Rectal smooth muscle tissue (tissue), 1 donor: Measurements from ENCODE around the gene KLHDC8A.
"Not testable (repeated sequence)": the region's sequence is repeated elsewhere in the genome, so short reads cannot be mapped to it uniquely, and the experiment has no call there.

Experiments
- H3K27ac ChIP-seq: one replicate; pipeline ENCODE4 v1.7.0; 2013; ENCODE audit warnings: low read depth, low read length, inconsistent platforms
- H3K27me3 ChIP-seq: one replicate; pipeline ENCODE4 v1.7.0; 2013; ENCODE audit warnings: low read length; ENCODE audit not compliant: control insufficient read depth, insufficient read depth
- H3K36me3 ChIP-seq: one replicate; pipeline ENCODE4 v1.7.0; 2013; ENCODE audit warnings: low read length; ENCODE audit not compliant: control insufficient read depth, insufficient read depth
- H3K4me1 ChIP-seq: one replicate; pipeline ENCODE4 v1.7.0; 2013; ENCODE audit warnings: low read length; ENCODE audit not compliant: control insufficient read depth, insufficient read depth
- H3K4me3 ChIP-seq: one replicate; pipeline ENCODE4 v1.7.0; 2013; ENCODE audit warnings: low read length
- H3K9ac ChIP-seq: one replicate; pipeline ENCODE4 v1.7.0; 2013; ENCODE audit warnings: low read length

Gene KLHDC8A

GRCh38 chr1:205365945-205366463 is 9.3 kb upstream of the KLHDC8A start:
- no peak overlapping the region for H3K4me3 ChIP-seq
- no peaks in the 10 kb centered on the region for H3K4me1 ChIP-seq
- no peak overlapping the region for H3K27ac ChIP-seq
- H3K9ac ChIP-seq = no peak overlapping the region
- no peaks in the 10 kb centered on the region for H3K27me3 ChIP-seq
- no peaks in the 10 kb centered on the region for H3K36me3 ChIP-seq

DNA sequence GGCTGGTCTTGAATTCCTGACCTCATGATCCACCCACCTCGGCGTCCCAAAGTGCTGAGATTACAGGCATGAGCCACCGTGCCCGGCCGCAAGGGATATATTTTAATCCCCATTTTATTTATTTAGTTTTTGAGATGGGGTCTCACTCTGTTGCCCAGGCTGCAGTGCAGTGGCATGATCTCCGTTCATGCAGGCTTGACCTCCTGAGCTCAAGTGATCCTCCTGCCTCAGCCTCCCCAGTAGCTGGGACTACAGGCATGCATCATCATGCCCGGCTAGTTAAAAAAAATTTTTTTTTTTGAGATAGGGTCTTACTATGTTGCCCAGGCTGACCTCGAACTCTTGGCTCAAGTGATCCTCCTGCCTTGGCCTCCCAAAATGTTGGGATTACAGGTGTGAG is 8.4 kb upstream of the KLHDC8A start:
- not testable (repeated sequence) for H3K36me3 ChIP-seq, H3K27ac ChIP-seq, H3K27me3 ChIP-seq, H3K4me3 ChIP-seq, H3K9ac ChIP-seq, H3K4me1 ChIP-seq

DNA sequence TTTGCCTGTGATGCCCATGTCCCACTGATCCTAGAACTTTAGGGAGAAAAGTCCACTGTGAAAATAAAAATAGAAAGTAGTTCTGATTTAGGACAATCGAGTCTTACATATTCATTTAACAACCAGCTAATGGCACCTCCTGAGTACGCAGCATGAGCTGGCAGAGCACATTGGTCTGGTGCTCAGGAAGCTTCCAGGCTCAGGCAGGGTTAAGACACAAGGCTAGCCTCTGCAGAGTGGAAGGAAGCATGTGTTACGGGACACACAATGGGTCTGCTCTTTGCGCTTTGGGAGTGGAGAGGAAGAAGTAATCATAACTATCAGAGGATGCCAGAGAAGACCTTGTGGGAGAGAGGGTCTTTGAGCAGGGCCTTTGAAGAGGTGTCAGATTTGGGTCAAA is 4.2 kb upstream of the KLHDC8A start:
- no peak overlapping the region for H3K27ac ChIP-seq
- no peaks in the 10 kb centered on the region for H3K36me3 ChIP-seq
- H3K4me3 ChIP-seq = no peak overlapping the region
- H3K4me1 ChIP-seq = peaks cover 6% of the 10 kb centered on the region
- no peaks in the 10 kb centered on the region for H3K27me3 ChIP-seq
- H3K9ac ChIP-seq = no peak overlapping the region

DNA sequence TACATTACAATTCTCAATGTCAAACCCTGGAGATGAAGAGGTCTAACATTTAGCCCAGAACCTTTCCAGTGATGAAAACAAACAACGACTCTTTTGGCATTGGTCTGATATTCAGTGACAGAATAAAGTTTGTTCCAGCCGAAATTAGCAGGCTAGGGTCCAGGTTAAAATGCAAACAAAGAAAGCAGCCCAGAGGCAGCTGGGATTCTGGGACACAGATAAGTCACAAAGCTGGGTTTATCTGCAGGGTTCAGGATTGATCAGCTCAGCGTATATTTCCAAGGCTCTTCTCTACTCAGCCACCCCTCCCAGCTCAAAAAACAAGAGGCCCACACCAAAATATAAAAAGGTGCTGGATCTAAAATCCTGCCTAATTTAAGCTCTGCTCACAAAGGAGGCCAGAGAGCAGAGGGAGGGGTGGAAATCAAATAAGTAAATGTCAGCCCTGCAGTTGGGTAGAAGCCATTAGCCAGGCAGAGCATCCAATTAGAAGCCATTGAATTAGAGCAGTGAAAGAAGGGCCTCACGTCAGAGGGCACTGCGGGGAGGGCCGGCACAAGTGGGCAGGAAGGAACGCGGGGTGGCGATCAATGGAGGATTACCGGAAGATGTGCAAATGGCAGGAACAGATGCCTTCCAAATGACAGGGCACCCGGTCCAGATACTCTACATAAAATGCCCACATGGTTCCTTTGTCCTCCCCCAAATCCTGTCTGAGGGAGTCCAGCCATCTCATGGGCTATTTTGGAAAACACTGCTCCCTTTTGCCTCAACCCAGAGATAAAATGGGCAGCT is 3.2 kb upstream of the KLHDC8A start:
- Histone ChIP-seq H3K4me3 (no peak overlapping the region), H3K27me3 (no peaks in the 10 kb centered on the region), H3K36me3 (no peaks in the 10 kb centered on the region), H3K9ac (no peak overlapping the region), H3K27ac (peak overlapping the region; percentile 20), H3K4me1 (peaks cover 6% of the 10 kb centered on the region)

DNA sequence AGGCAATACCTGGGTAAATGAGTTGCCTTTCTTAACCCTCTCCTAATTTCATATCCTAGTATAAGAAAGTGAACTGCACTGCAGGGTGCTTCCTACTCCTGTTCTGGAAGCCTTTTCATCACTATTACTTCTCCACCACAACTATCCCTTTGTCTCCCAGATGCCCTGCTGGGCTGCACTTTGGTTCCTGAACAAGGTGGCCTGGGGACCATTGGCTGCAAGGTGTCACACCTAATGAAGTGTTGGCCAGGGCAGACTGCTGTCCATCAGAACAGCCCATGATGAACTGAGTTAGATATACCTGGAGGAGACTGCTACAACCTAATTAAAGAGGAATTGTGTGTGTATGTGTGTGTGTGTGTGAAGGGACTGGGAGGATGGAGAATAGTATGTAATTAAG is 1.9 kb upstream of the KLHDC8A start:
- H3K4me3 ChIP-seq = no peak overlapping the region
- H3K27me3 ChIP-seq = no peaks in the 10 kb centered on the region
- H3K27ac ChIP-seq = no peak overlapping the region
- H3K9ac ChIP-seq = no peak overlapping the region
- H3K4me1 ChIP-seq = peaks cover 6% of the 10 kb centered on the region
- H3K36me3 ChIP-seq = no peaks in the 10 kb centered on the region

DNA sequence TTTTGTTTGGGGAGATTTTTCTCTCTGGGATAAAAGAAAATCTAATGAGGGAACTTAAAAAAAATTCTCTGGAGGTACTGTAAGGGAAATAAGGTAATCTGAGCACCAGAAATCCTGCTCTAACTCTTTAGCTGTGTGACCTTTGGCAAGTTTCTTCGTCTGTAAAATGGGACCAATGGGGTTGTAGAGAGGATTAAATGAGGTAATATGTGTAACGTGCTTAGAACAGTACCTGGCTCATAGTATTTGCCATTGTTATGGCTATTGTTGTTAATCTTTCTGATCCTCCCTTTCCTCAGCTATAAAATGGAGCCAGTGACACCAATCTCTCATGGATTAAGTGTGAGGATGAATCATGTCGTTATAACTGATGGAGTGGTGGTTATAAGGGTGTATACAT is 845 bp upstream of the KLHDC8A start:
- no peak overlapping the region for H3K27ac ChIP-seq

GRCh38 chr1:205355075-205355453 is 1.7 kb downstream of the KLHDC8A start:
- no peaks in the 10 kb centered on the region for H3K27me3 ChIP-seq
- no peak overlapping the region for H3K4me3 ChIP-seq
- no peaks in the 10 kb centered on the region for H3K36me3 ChIP-seq
- peaks cover 6% of the 10 kb centered on the region for H3K4me1 ChIP-seq
- H3K9ac ChIP-seq = no peak overlapping the region
- H3K27ac ChIP-seq = no peak overlapping the region

More for the DNA sequence above, 845 bp upstream of the KLHDC8A start:
- no peak overlapping the region for H3K4me3 ChIP-seq
- no peaks in the 10 kb centered on the region for H3K27me3 ChIP-seq
- no peak overlapping the region for H3K9ac ChIP-seq
- no peaks in the 10 kb centered on the region for H3K36me3 ChIP-seq
- H3K4me1 ChIP-seq = peaks cover 6% of the 10 kb centered on the region

DNA sequence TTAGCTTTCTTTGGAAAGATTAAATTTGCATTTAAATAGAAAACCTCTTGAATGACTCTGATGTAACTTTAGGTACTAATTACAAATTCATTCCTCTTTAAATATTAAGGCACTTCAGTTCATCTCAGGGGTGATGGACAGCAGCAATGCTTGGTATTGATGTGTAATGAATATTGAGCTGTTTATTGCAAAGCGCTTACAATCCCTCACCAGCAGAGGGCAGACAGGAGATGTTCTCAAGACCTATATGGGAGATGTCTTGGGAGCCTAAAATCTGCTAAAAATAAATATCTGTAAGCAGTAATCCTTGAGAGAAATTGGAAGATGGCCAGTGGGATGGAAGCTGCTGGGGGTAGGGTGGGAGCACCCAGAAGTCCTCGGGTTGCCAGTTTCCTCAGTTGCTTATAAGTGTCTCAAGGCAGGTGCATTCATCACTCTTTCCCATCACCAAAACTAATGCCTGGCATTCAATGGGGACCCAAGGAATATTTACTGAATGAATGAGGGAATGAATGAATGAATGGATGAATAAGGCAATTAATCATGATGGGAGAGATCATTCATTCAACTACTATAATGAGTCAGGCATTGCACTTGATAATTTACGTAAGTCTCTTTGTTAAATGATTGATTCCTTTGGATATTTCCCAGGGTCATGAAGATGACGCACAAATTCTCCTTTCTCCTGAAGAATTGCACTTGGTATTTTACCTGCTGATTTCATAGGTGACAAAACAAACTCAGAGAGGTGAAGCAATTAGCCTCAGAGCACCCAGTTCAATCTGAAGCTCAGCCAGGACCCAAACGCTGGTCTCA is 2.3 kb downstream of the KLHDC8A start:
- no peak overlapping the region for H3K27ac ChIP-seq
- no peaks in the 10 kb centered on the region for H3K36me3 ChIP-seq
- no peak overlapping the region for H3K4me3 ChIP-seq
- H3K4me1 ChIP-seq = peaks cover 6% of the 10 kb centered on the region
- no peaks in the 10 kb centered on the region for H3K27me3 ChIP-seq
- H3K9ac ChIP-seq = no peak overlapping the region

DNA sequence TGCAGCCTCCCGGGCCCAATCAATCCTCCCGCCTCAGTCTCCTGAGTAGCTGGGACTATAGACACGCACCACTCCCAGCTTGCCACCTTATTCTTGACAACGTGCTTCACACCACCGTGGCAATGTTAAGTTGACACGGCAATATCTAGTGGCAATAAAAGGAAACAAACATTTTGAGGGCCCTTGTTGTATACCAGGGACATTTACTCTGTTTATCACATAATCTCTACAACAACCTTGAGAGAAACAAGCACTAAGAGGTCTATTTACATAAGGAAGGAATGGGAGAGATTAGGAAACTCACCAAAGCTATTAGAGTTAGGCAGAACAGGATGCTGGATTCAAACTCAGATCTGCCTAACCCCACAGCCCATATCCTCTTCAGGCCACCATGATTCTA is 3.1 kb downstream of the KLHDC8A start:
- no peak overlapping the region for H3K4me3 ChIP-seq
- H3K9ac ChIP-seq = no peak overlapping the region
- peaks cover 4% of the 10 kb centered on the region for H3K27me3 ChIP-seq
- H3K27ac ChIP-seq = no peak overlapping the region
- no peaks in the 10 kb centered on the region for H3K36me3 ChIP-seq
- peaks cover 6% of the 10 kb centered on the region for H3K4me1 ChIP-seq

DNA sequence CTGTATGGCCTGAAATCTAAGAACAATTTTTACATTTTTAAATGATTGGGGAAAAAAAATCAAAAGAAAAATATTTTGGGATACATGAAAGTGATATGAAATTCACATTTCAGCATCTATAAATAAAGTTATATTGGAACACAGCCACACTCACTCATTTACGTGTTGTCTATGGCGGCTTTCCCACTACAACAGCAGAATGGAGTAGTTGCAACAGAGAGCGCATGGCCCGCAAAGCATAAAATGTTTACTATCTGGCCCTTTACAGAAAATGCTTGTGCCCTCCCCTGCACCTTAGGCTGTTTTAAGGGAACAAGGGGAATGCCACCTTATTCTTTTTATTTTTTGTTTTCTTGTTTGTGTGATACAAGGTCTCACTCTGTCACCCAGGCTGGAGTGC is 3.5 kb downstream of the KLHDC8A start:
- Histone ChIP-seq H3K9ac (no peak overlapping the region), H3K36me3 (no peaks in the 10 kb centered on the region), H3K4me3 (no peak overlapping the region), H3K27me3 (peaks cover 4% of the 10 kb centered on the region), H3K4me1 (peaks cover 6% of the 10 kb centered on the region), H3K27ac (no peak overlapping the region)

DNA sequence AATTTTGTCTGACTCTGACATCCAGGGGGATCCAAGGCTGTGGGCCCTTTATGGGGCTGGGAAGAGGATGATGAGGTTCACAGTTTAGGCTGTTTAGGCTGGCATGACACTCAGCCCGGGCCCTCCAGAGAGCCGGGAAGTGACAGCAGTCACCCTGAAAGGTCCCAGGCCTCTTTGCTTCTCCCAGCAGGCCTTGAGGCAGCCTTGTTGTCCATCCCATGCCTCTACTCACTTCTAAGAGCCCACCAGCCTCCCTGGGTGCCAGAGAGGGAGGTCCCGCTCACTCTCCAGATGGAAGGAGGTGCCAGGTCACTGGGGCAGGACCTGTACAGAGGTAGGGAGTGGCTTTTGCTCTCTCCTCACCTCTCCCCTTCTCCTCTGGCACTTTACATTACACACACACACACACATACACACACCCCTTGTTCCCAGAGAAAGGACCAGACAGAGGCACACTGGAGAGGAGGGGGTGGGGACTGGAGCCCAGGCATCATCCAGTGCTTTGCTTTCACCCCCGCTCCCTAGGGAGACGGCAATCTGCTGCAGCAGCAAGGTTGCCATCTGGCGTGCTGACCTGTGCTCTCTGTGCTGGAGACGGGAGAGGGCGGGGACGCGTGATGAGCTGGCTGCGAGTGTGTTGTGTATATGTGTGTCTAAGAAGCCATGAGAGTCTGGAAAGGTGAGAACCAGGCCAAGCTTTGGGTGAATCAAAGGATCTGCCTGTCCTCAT is 4.6 kb downstream of the KLHDC8A start:
- Histone ChIP-seq H3K4me1 (peaks cover 6% of the 10 kb centered on the region), H3K4me3 (no peak overlapping the region), H3K9ac (no peak overlapping the region), H3K27me3 (peaks cover 4% of the 10 kb centered on the region), H3K36me3 (no peaks in the 10 kb centered on the region), H3K27ac (no peak overlapping the region)

DNA sequence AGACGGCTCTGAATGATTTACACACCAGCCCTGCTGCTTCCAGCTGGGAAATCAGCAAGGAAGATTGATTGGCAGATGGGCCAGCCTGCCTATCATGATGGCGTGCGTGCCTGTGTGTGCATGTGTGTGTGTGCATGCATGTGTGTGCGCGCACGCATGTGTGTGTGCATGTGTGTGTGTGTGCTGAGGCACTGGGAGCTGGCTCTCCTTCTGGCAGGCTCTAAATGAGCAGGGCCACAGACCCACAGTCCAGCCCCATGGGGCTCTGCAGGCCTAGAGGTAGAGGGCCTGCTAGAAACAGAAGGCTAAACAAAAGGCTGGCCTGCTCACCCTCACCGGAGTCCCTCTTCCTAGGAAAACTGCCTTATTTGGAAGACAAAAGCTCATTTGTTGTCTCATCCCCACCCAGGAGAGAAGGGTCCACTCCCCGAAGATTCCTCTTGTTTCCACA is 6.0 kb downstream of the KLHDC8A start:
- H3K4me3 ChIP-seq = no peak overlapping the region
- no peak overlapping the region for H3K9ac ChIP-seq
- no peaks in the 10 kb centered on the region for H3K36me3 ChIP-seq
- peaks cover 6% of the 10 kb centered on the region for H3K27me3 ChIP-seq
- no peak overlapping the region for H3K27ac ChIP-seq
- no peaks in the 10 kb centered on the region for H3K4me1 ChIP-seq
